ENCODE data around the gene GLA. TPM values are rescaled to one million over a fixed set of nuclear protein-coding genes. Genes with fewer than 3 reads are reported as not detected.

GLA gene
- total and polyA plus RNA-seq, 5 donors, result 10.4 to 20.7 (median 18.2) TPM

GRCh38 chrX:101357166-101357795 is 50.4 kb downstream of the GLA start:
- no peaks in the 10 kb centered on the region for H3K4me1 ChIP-seq (ENCODE audit: control insufficient read depth, insufficient read depth, low read length)

GRCh38 chrX:101349193-101349562 is 58.5 kb downstream of the GLA start:
- ATAC-seq, result no peak
- H3K4me3 ChIP-seq (ENCODE audit: low read length), result peak overlapping the region; percentile 92
- no peak for DNase-seq
- H3K27me3 ChIP-seq (ENCODE audit: control insufficient read depth, insufficient read depth), result no peaks in the 10 kb centered on the region
- intact Hi-C loops (cut with DNase I), result no loop called here
- H3K4me1 ChIP-seq (ENCODE audit: control insufficient read depth, insufficient read depth, low read length), result peaks cover 2% of the 10 kb centered on the region
- H3K27ac ChIP-seq (ENCODE audit: low read length), result no peak overlapping the region
- no peaks in the 10 kb centered on the region for H3K9me3 ChIP-seq (ENCODE audit: control insufficient read depth, low read length)
- WGBS, result 26% methylated on average over 4 of the region's 4 CpGs

More at GRCh38 chrX:101357166-101357795, 50.4 kb downstream of the GLA start:
- ATAC-seq (no peak), DNase-seq (no peak)
- 45% methylated on average over 5 of the region's 5 CpGs for WGBS
- intact Hi-C loops (cut with DNase I), result no loop called here
- Histone ChIP-seq H3K4me3 (ENCODE audit: low read length) (no peak overlapping the region), H3K9me3 (ENCODE audit: control insufficient read depth, low read length) (no peaks in the 10 kb centered on the region), H3K27ac (ENCODE audit: low read length) (no peak overlapping the region), H3K27me3 (ENCODE audit: control insufficient read depth, insufficient read depth) (no peaks in the 10 kb centered on the region)

- under 1% methylated on average over 55 of the region's 55 CpGs for WGBS
- H3K4me1 ChIP-seq (ENCODE audit: control insufficient read depth, insufficient read depth, low read length), result peaks cover 2% of the 10 kb centered on the region
- peak within 1 kb of the TSS; percentile 92 for H3K4me3 ChIP-seq (ENCODE audit: low read length)
- intact Hi-C loops (cut with DNase I), result no loop called here
- peak within 1 kb of the TSS; percentile 99 for H3K27ac ChIP-seq (ENCODE audit: low read length)
- ATAC-seq (peak; percentile 99 to 100), DNase-seq (peak; percentile 82 to 91 (median 90))
- H3K27me3 ChIP-seq (ENCODE audit: control insufficient read depth, insufficient read depth), result no peaks in the 10 kb centered on the region
- no peaks in the 10 kb centered on the region for H3K9me3 ChIP-seq (ENCODE audit: control insufficient read depth, low read length)
These were observed 59.1 kb downstream of the GLA start, which contains the start of gene TIMM8A for GRCh38 chrX:101348452-101349192. TSS of gene TIMM8A (minus strand) at chrX:101348742. CDS start at chrX:101348664, 78 bp downstream.

- intact Hi-C loops (cut with DNase I), result no loop called here
- no peak for DNase-seq
- no peaks in the 10 kb centered on the region for H3K27me3 ChIP-seq (ENCODE audit: control insufficient read depth, insufficient read depth)
- H3K4me1 ChIP-seq (ENCODE audit: control insufficient read depth, insufficient read depth, low read length), result peaks cover 2% of the 10 kb centered on the region
- WGBS, result 2% methylated on average over 14 of the region's 14 CpGs
- ATAC-seq, result peak; percentile 13 to 31
- no peaks in the 10 kb centered on the region for H3K9me3 ChIP-seq (ENCODE audit: control insufficient read depth, low read length)
- peak overlapping the region; percentile 92 for H3K4me3 ChIP-seq (ENCODE audit: low read length)
- H3K27ac ChIP-seq (ENCODE audit: low read length), result peak overlapping the region; percentile 73
These were observed 59.8 kb downstream of the GLA start for GRCh38 chrX:101347859-101348451.

Other genes starting within 250 kb of the GLA start
- under 1 TPM; 0.03 to 0.17 (median 0.13) TPM for gene DRP2, start 188.1 kb downstream of the GLA start, total RNA-seq
- gene DRP2, start 188.1 kb downstream of the GLA start, polyA plus RNA-seq, result 0.27 TPM
- gene TAF7L, start 116.6 kb downstream of the GLA start, total RNA-seq, result not detected
- gene TAF7L, start 116.6 kb downstream of the GLA start, polyA plus RNA-seq, result not detected
- gene TIMM8A, start 59.2 kb downstream of the GLA start, total RNA-seq, result 10 to 100 TPM; 14.4 to 20.3 (median 19.1) TPM
- gene TIMM8A, start 59.2 kb downstream of the GLA start, polyA plus RNA-seq, result 12.9 TPM
- 1 to 10 TPM; 1.6 to 3.6 (median 3.3) TPM for gene BTK, start 21.7 kb downstream of the GLA start, total RNA-seq
- 0.88 TPM for gene BTK, start 21.7 kb downstream of the GLA start, polyA plus RNA-seq
- gene RPL36A, start 16.9 kb downstream of the GLA start, total RNA-seq, result 100 to 1,000 TPM in 2 of 4 donors, 10 to 100 TPM in 2; 71.2 to 109 (median 99.8) TPM
- 1,005 TPM for gene RPL36A, start 16.9 kb downstream of the GLA start, polyA plus RNA-seq
- gene HNRNPH2, start 297 bp upstream of the GLA start, total RNA-seq, result 10 to 100 TPM; 54.6 to 69.4 (median 58.8) TPM
- 53.3 TPM for gene HNRNPH2, start 297 bp upstream of the GLA start, polyA plus RNA-seq
- 10 to 100 TPM in 1 of 4 donors, 1 to 10 TPM in 3; 8.4 to 10.3 (median 8.7) TPM for gene ARMCX4, start 77.5 kb upstream of the GLA start, total RNA-seq
- 14.1 TPM for gene ARMCX4, start 77.5 kb upstream of the GLA start, polyA plus RNA-seq
- gene ARMCX1, start 142.6 kb upstream of the GLA start, total RNA-seq, result 10 to 100 TPM; 35.3 to 45.6 (median 36.2) TPM
- 31.2 TPM for gene ARMCX1, start 142.6 kb upstream of the GLA start, polyA plus RNA-seq
- 10 to 100 TPM; 27.6 to 45.3 (median 31.4) TPM for gene ARMCX6, start 210.1 kb upstream of the GLA start, total RNA-seq
- gene ARMCX6, start 210.1 kb upstream of the GLA start, polyA plus RNA-seq, result 30.3 TPM
- 10 to 100 TPM; 67.2 to 79.4 (median 71.9) TPM for gene ARMCX3, start 215.2 kb upstream of the GLA start, total RNA-seq
- 42.0 TPM for gene ARMCX3, start 215.2 kb upstream of the GLA start, polyA plus RNA-seq